Body of pancreas (tissue), 4 donors: ENCODE measurements around the gene TMC3. TPM values are rescaled to one million over a fixed set of nuclear protein-coding genes. Genes with fewer than 3 reads are reported as not detected.

ENCODE experiments used
- ATAC-seq: fragments of 150-250 bp; one replicate; pipeline ENCODE4 v1.9.1; 2016
- DNase-seq, 4 donors: peaks; one replicate each; pipeline ENCODE4 v3.0.0-alpha.2; 2019
- H3K27ac ChIP-seq, 4 donors: fragments of 200-600 bp; sonication (generic); 1 replicate in 3 of 4; 2 replicates in 1 of 4; pipeline versions ENCODE4 v1.5.1 to v1.6.1; 2016 to 2019; ENCODE audit warnings: mild to moderate bottlenecking in 1 of 4, mixed read lengths in 1 of 4, moderate library complexity in 1 of 4
- H3K27me3 ChIP-seq, 2 donors: fragments of 200-600 bp; sonication (generic); one replicate each; pipeline ENCODE4 v1.6.0; 2016; ENCODE audit warnings: mild to moderate bottlenecking in 1 of 2
- H3K36me3 ChIP-seq, 2 donors: fragments of 200-600 bp; sonication (generic); replicated peaks in 1 of 2; 2 replicates each; pipeline ENCODE4 v1.5.1; 2016; ENCODE audit warnings: low read depth in 2 of 2; ENCODE audit not compliant: insufficient read depth in 1 of 2
- H3K4me1 ChIP-seq: fragments of 200-600 bp; sonication (generic); one replicate; pipeline ENCODE4 v1.6.0; 2016
- H3K4me3 ChIP-seq, 2 donors: fragments of 200-600 bp; sonication (generic); 1 replicate in 1 of 2; 2 replicates in 1 of 2; pipeline ENCODE4 v1.5.1; 2016 to 2019
- H3K9me3 ChIP-seq, 3 donors: fragments of 200-600 bp; sonication (generic); 1 replicate in 2 of 3; 2 replicates in 1 of 3; pipeline ENCODE4 v1.5.1; 2016
- CTCF ChIP-seq, 7 experiments: fragments of 450-650 bp in 4 of 7; fragments of 200-600 bp in 3 of 7; sonication (generic) in 3 of 7; IDR thresholded peaks; one replicate each; pipeline ENCODE4 v1.5.1; 2016 to 2019; ENCODE audit warnings: antibody characterized with exemption in 7 of 7
- POLR2A ChIP-seq, 3 donors: fragments of 450-650 bp; IDR thresholded peaks; one replicate each; pipeline ENCODE4 v1.6.1; 2016; ENCODE audit warnings: antibody characterized with exemption in 3 of 3, mild to moderate bottlenecking in 2 of 3
- WGBS, 2 donors: methylation state at CpG; one replicate each; pipeline ENCODE4 v1.1.5; 2017; 5-methylcytosine and 5-hydroxymethylcytosine counted together
- intact Hi-C: fragments of 100-400 bp; cut with DNase I; formaldehyde crosslinking; loops from one replicate; pipeline ENCODE4 v1.15.1; 2023
- total RNA-seq, 2 donors: library from RNA; depleted of rRNA; stranded (reverse); fragments of >200 nt; gene quantifications; one replicate each; pipeline ENCODE4 v1.1.0, GENCODE V29; 2016

Gene TMC3
- total RNA-seq, 2 donors from 2014 or later: 0.33 TPM; not detected in 1

GRCh38 chr15:81384891-81385720, 11.1 kb upstream of the TMC3 start:
- intact Hi-C loops: loop anchor here (10.0 kb wide), 1 partner anchor 280 kb away; no protein-coding TSS in a partner anchor

GRCh38 chr15:81381720-81382119, 7.7 kb upstream of the TMC3 start:
- 86% methylated on average over 2 of the region's 2 CpGs for WGBS, 2 donors
- Histone ChIP-seq H3K4me3 (no peak overlapping the region), H3K9me3 (no peaks in the 10 kb centered on the region), H3K36me3 (no peaks in the 10 kb centered on the region), H3K27me3 (no peaks in the 10 kb centered on the region), H3K27ac (no peak overlapping the region), H3K4me1 (peaks cover 13% of the 10 kb centered on the region)
- no peak for DNase-seq
- intact Hi-C loops: loop anchor here (10.0 kb wide), 1 partner anchor 277 kb away; no protein-coding TSS in a partner anchor
- no peak for ATAC-seq
- TF ChIP-seq CTCF (IDR thresholded peaks at IDR 0.05): no peak
- no peak for TF ChIP-seq POLR2A (IDR thresholded peaks at IDR 0.05)

More at GRCh38 chr15:81384891-81385720, 11.1 kb upstream of the TMC3 start:
- TF ChIP-seq CTCF (IDR thresholded peaks at IDR 0.05) (no peak), POLR2A (IDR thresholded peaks at IDR 0.05) (no peak)
- 37 to 38% methylated on average over 6 of the region's 6 CpGs for WGBS, 2 donors
- Histone ChIP-seq H3K9me3 (no peaks in the 10 kb centered on the region), H3K36me3 (no peaks in the 10 kb centered on the region), H3K27ac (no peak overlapping the region), H3K4me3 (no peak overlapping the region), H3K27me3 (no peaks in the 10 kb centered on the region), H3K4me1 (peaks cover 13% of the 10 kb centered on the region)
- DNase-seq: peak in 3 of 4 donors; percentile 8 to 52 (median 15)
- ATAC-seq: peak; percentile 47

DNA sequence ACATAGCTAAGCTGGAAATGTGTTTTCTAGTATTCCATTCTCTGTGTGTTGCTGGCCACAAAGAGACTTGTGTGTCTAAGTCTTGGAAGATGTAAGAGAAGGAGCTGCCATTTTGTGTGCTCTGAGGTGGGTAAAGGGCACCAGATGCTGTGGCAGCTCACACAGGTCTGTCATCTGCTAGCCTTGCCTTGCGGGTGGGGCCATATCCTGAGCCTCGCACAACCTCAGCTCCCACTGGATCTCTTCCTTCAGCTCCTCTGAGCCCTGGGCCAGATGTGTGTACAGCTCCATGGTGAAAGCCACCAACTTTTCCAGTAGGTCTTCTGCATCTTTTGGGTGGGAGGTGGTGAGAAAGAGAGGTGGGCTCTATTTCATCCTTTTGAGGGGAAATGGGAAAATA, 6.7 kb upstream of the TMC3 start:
- ATAC-seq: no peak
- H3K36me3 ChIP-seq: no peaks in the 10 kb centered on the region
- H3K4me1 ChIP-seq: peaks cover 17% of the 10 kb centered on the region
- WGBS, 2 donors: 85 to 100% methylated on average over 2 of the region's 2 CpGs
- DNase-seq: no peak
- TF ChIP-seq POLR2A (IDR thresholded peaks at IDR 0.05) (no peak), CTCF (IDR thresholded peaks at IDR 0.05) (no peak)
- no peaks in the 10 kb centered on the region for H3K27me3 ChIP-seq
- H3K4me3 ChIP-seq: no peak overlapping the region
- intact Hi-C loops: loop anchor here (10.0 kb wide), 1 partner anchor 276 kb away; no protein-coding TSS in a partner anchor
- H3K27ac ChIP-seq: no peak overlapping the region
- no peaks in the 10 kb centered on the region for H3K9me3 ChIP-seq

DNA sequence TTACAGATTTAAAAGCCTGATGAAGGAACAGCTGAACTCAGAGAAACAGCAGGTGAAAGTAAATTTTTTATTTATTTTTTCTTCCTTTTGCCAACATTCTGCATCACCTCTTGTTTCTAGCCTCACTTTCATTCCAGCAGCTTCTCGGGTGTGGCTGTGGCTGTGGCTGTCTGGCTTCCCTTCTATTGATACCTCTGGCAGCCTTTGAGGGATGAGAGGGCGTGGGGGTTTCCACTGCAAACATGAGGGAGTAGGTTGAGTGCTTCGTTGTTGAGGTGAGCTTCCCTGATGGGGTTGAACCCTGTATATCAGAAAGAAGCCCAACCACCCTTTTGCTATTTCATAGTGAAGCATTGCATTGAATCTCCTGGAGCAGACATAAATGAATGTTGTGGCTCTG, 6.2 kb upstream of the TMC3 start:
- Histone ChIP-seq H3K27me3 (no peaks in the 10 kb centered on the region), H3K4me3 (no peak overlapping the region), H3K36me3 (no peaks in the 10 kb centered on the region), H3K9me3 (no peaks in the 10 kb centered on the region), H3K27ac (no peak overlapping the region), H3K4me1 (peaks cover 12% of the 10 kb centered on the region)
- 79 to 81% methylated on average over 3 of the region's 3 CpGs for WGBS, 2 donors
- no peak for ATAC-seq
- DNase-seq: no peak
- intact Hi-C loops: loop anchor here (10.0 kb wide), 1 partner anchor 275 kb away; no protein-coding TSS in a partner anchor
- no peak for TF ChIP-seq CTCF (IDR thresholded peaks at IDR 0.05)
- TF ChIP-seq POLR2A (IDR thresholded peaks at IDR 0.05): no peak
